Liver (tissue), 3 donors: ENCODE measurements around the gene ATOH1.

Source experiments
- ATF3 ChIP-seq: IDR thresholded peaks from 2 replicates; pipeline ENCODE4 v1.6.1; 2016; ENCODE audit warnings: antibody characterized with exemption
- CTCF ChIP-seq: fragments of 150-350 bp; IDR thresholded peaks from 2 replicates; pipeline ENCODE4 v1.5.1; 2017; ENCODE audit warnings: improper control_type of control experiment, low read depth, low read length; ENCODE audit not compliant: missing input control
- FOXA1 ChIP-seq: IDR thresholded peaks from 2 replicates; pipeline ENCODE4 v1.6.1; 2016; ENCODE audit warnings: antibody characterized with exemption
- GABPA ChIP-seq, 2 donors: IDR thresholded peaks in 1 of 2; conservative IDR thresholded peaks in 1 of 2; 2 replicates each; pipeline ENCODE4 v1.6.1; 2016; ENCODE audit warnings: antibody characterized with exemption in 2 of 2, mild to moderate bottlenecking in 1 of 2, moderate library complexity in 1 of 2
- HNF4A ChIP-seq, 2 donors: conservative IDR thresholded peaks; 2 replicates each; pipeline ENCODE4 v1.6.1; 2016; ENCODE audit warnings: antibody characterized with exemption in 2 of 2, mild to moderate bottlenecking in 2 of 2
- JUND ChIP-seq, 2 donors: IDR thresholded peaks; 2 replicates each; pipeline ENCODE4 v1.6.1; 2016; ENCODE audit warnings: antibody characterized with exemption in 2 of 2
- MAX ChIP-seq: IDR thresholded peaks from 2 replicates; pipeline ENCODE4 v1.6.1; 2016; ENCODE audit warnings: antibody characterized with exemption
- RAD21 ChIP-seq, 2 donors: IDR thresholded peaks; 2 replicates each; pipeline ENCODE4 v1.6.1; 2016; ENCODE audit warnings: antibody characterized with exemption in 2 of 2, mild to moderate bottlenecking in 2 of 2
- REST ChIP-seq: IDR thresholded peaks from 2 replicates; pipeline ENCODE4 v1.6.1; 2016; ENCODE audit warnings: antibody characterized with exemption, mild to moderate bottlenecking
- RXRA ChIP-seq, 2 donors: IDR thresholded peaks; 2 replicates each; pipeline ENCODE4 v1.6.1; 2017 to 2018; ENCODE audit warnings: antibody characterized with exemption in 2 of 2, mild to moderate bottlenecking in 1 of 2
- SP1 ChIP-seq: IDR thresholded peaks from 2 replicates; pipeline ENCODE4 v1.6.1; 2018; ENCODE audit warnings: antibody characterized with exemption, mild to moderate bottlenecking
- TAF1 ChIP-seq: conservative IDR thresholded peaks from 2 replicates; pipeline ENCODE4 v1.6.1; 2016; ENCODE audit warnings: antibody characterized with exemption, mild to moderate bottlenecking
- YY1 ChIP-seq: IDR thresholded peaks from 2 replicates; pipeline ENCODE4 v1.6.1; 2016; ENCODE audit warnings: antibody characterized with exemption, mild to moderate bottlenecking
- ZBTB33 ChIP-seq: IDR thresholded peaks from 2 replicates; pipeline ENCODE4 v1.6.1; 2016; ENCODE audit warnings: antibody characterized with exemption
- donor health status: healthy.
- donor health status: healthy.

GRCh38 chr4:93791570-93792195, 36.9 kb upstream of the ATOH1 start:
- TF ChIP-seq CTCF (peak; percentile 74), ATF3 (no peak), SP1 (no peak), RAD21 (IDR thresholded peaks at IDR 0.05) (peak; percentile 84 to 87), JUND (IDR thresholded peaks at IDR 0.05) (no peak), GABPA (IDR thresholded peaks at IDR 0.05 in 1 of 2, conservative IDR thresholded peaks at IDR 0.05 in 1 of 2) (no peak), TAF1 (no peak), MAX (no peak), REST (no peak), YY1 (no peak), RXRA (IDR thresholded peaks at IDR 0.05) (no peak), ZBTB33 (no peak), FOXA1 (no peak), HNF4A (conservative IDR thresholded peaks at IDR 0.05) (no peak)
